Astrocyte (in vitro differentiated cells and primary cell): ENCODE measurements around the gene OPCML.

Experiments
- CTCF ChIP-seq: IDR thresholded peaks from 2 replicates; pipeline ENCODE4 v1.5.1; 2011; ENCODE audit warnings: low read depth, mild to moderate bottlenecking, inconsistent platforms, low read length, moderate library complexity; ENCODE audit not compliant: insufficient read depth
- EZH2 ChIP-seq: IDR thresholded peaks from 2 replicates; pipeline ENCODE4 v1.6.1; 2012; ENCODE audit warnings: mild to moderate bottlenecking, low read length, inconsistent platforms; ENCODE audit not compliant: insufficient read depth

DNA sequence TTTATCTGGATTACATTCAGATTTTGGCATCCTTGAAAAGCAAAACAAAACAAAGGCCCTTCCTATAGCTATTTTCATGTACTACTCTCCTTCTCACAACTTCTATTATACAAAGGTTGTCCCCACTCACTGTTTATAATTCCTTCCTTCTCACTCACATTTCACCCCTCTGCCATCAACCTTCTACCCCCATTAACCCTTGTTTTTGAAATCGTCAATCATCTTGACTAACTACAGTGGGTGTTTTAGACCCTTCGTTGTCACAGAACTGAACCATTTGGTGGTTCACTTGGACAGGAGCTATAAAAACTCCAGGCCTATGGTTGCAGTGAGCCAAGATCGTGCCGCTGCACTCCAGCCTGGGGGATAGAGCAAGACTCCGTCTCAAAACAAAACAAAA is 639.4 kb downstream of the OPCML start:
- TF ChIP-seq CTCF, result no peak
- no peak for TF ChIP-seq EZH2
